Activated CD4-positive, alpha-beta T cell treated with anti-CD3 and anti-CD28 coated beads, Interleukin-2, amount 10 ng/mL, durations not matched to agents 24 days and 14 days (primary cell): ENCODE data around the gene CCNG2. TPM values are rescaled to one million over a fixed set of nuclear protein-coding genes. Genes with fewer than 3 reads are reported as not detected.
A peak's percentile ranks its signal among the peaks of the same experiment; 100 is the strongest.

Experiments used
- DNase-seq: peaks from one replicate; pipeline ENCODE4 v3.0.0; 2022
- H3K27ac Mint-ChIP-seq: one replicate; pipeline ENCODE4 v1.8.0; 2022; ENCODE audit warnings: mild to moderate bottlenecking, mixed read lengths
- H3K27me3 Mint-ChIP-seq: one replicate; pipeline ENCODE4 v1.8.0; 2022; ENCODE audit warnings: mixed read lengths
- H3K36me3 Mint-ChIP-seq: one replicate; pipeline ENCODE4 v1.8.0; 2022; ENCODE audit warnings: low read depth, mild to moderate bottlenecking, mixed read lengths
- H3K4me1 Mint-ChIP-seq: one replicate; pipeline ENCODE4 v1.8.0; 2021; ENCODE audit warnings: mixed read lengths
- H3K4me3 Mint-ChIP-seq: one replicate; pipeline ENCODE4 v1.8.0; 2022; ENCODE audit warnings: mild to moderate bottlenecking, moderate library complexity, mixed read lengths
- H3K9me3 Mint-ChIP-seq: one replicate; pipeline ENCODE4 v1.8.0; 2021; ENCODE audit warnings: mixed read lengths
- intact Hi-C: fragments of 100-400 bp; cut with micrococcal nuclease; formaldehyde crosslinking; loops from one replicate; pipeline ENCODE4 v1.15.1; 2023
- total RNA-seq: library from RNA; stranded (reverse); gene quantifications from 2 replicates; pipeline ENCODE4 v1.2.3, GENCODE V29; 2022

Gene CCNG2
- total RNA-seq, 1 donor from 2014 or later = 11.1 TPM

GRCh38 chr4:77154761-77155499 is 2.1 kb upstream of the CCNG2 start:
- intact Hi-C loops = loop anchor here (5.0 kb wide), 1 partner anchor 1008 kb away; the partner anchor contains the start of gene NUP54
- Mint-ChIP-seq H3K27me3 (peaks cover 6% of the 10 kb centered on the region), H3K9me3 (no peaks in the 10 kb centered on the region), H3K4me1 (peaks cover 32% of the 10 kb centered on the region), H3K27ac (no peak overlapping the region), H3K36me3 (peaks cover 5% of the 10 kb centered on the region), H3K4me3 (no peak overlapping the region)
- DNase-seq = no peak

- peaks cover 11% of the 10 kb centered on the region for H3K36me3 Mint-ChIP-seq
- peaks cover 34% of the 10 kb centered on the region for H3K4me1 Mint-ChIP-seq
- H3K9me3 Mint-ChIP-seq = no peaks in the 10 kb centered on the region
- H3K4me3 Mint-ChIP-seq = peak overlapping the region; percentile 100
- no peak for DNase-seq
- H3K27me3 Mint-ChIP-seq = peaks cover 3% of the 10 kb centered on the region
- peak overlapping the region; percentile 99 for H3K27ac Mint-ChIP-seq
- intact Hi-C loops = loop anchor here (1.0 to 5.0 kb wide), 2 partner anchors 80 to 1009 kb away; partner anchors contain the start of gene NUP54
Measured at GRCh38 chr4:77155631-77156452, 1.2 kb upstream of the CCNG2 start.

DNA sequence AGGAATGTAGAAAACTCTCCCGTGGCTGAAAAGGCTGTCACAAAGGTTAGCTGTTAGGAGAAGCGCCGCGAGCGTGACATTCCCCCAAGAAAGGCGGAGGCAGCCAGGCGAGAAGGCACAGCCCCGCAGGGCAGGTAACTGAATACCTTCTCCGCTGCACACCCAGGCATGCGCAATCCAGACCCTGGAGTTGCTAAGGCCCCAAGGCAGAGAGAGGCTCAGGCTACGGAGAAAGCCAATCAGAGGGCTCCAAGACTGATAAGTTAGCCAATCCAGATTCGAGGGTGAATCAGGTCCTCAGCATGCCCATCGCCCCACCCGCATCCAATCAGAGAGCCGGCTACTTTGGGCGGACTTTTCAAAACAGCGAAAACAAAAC is 485 bp upstream of the CCNG2 start:
- Mint-ChIP-seq H3K27me3 (peaks cover 3% of the 10 kb centered on the region), H3K9me3 (no peaks in the 10 kb centered on the region), H3K4me1 (peaks cover 34% of the 10 kb centered on the region), H3K36me3 (peaks cover 12% of the 10 kb centered on the region), H3K27ac (peak overlapping the region; percentile 99), H3K4me3 (peak overlapping the region; percentile 100)
- intact Hi-C loops = loop anchor here (1.0 to 5.0 kb wide), 2 partner anchors 80 to 1009 kb away; partner anchors contain the start of gene NUP54
- peak; percentile 99 for DNase-seq

GRCh38 chr4:77157859-77158486 is 966 bp downstream of the CCNG2 start:
- intact Hi-C loops = loop anchor here (1.0 to 5.0 kb wide), 3 partner anchors 45 to 1011 kb away; partner anchors contain the start of gene NUP54
- DNase-seq = peak; percentile 92
- H3K4me1 Mint-ChIP-seq = peaks cover 37% of the 10 kb centered on the region
- peaks cover 23% of the 10 kb centered on the region for H3K36me3 Mint-ChIP-seq
- H3K9me3 Mint-ChIP-seq = no peaks in the 10 kb centered on the region
- peak overlapping the region; percentile 100 for H3K4me3 Mint-ChIP-seq
- H3K27ac Mint-ChIP-seq = peak overlapping the region; percentile 64
- peaks cover 3% of the 10 kb centered on the region for H3K27me3 Mint-ChIP-seq

DNA sequence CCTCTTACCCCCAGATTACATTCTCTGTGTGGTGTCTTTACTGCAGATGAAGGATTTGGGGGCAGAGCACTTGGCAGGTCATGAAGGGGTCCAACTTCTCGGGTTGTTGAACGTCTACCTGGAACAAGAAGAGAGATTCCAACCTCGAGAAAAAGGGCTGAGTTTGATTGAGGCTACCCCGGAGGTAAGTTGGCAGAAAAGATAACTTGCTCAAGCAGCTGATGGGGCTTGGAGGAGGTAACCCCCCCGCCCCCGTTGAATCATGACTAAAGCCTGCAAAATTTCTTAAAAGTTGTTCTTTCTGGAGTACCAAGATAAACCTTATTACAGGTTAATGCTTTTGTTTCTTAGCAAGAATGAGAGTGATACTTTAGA is 1.5 kb downstream of the CCNG2 start:
- no peak for DNase-seq
- intact Hi-C loops = loop anchor here (1.0 to 5.0 kb wide), 3 partner anchors 44 to 1011 kb away; partner anchors contain the start of gene NUP54
- Mint-ChIP-seq H3K27ac (peak overlapping the region; percentile 64), H3K4me3 (peak overlapping the region; percentile 100), H3K4me1 (peaks cover 42% of the 10 kb centered on the region), H3K27me3 (peaks cover 3% of the 10 kb centered on the region), H3K9me3 (no peaks in the 10 kb centered on the region), H3K36me3 (peaks cover 28% of the 10 kb centered on the region)

- DNase-seq = no peak
- H3K27me3 Mint-ChIP-seq = peaks cover 3% of the 10 kb centered on the region
- no peaks in the 10 kb centered on the region for H3K9me3 Mint-ChIP-seq
- peaks cover 41% of the 10 kb centered on the region for H3K4me1 Mint-ChIP-seq
- intact Hi-C loops = loop anchor here (2.0 to 5.0 kb wide), 2 partner anchors 43 to 1013 kb away; partner anchors contain the start of gene NUP54
- H3K27ac Mint-ChIP-seq = no peak overlapping the region
- peaks cover 37% of the 10 kb centered on the region for H3K36me3 Mint-ChIP-seq
- no peak overlapping the region for H3K4me3 Mint-ChIP-seq
Measured at GRCh38 chr4:77159806-77160205, 2.8 kb downstream of the CCNG2 start.

GRCh38 chr4:77163641-77164040 is 6.6 kb downstream of the CCNG2 start:
- no peak for DNase-seq
- Mint-ChIP-seq H3K4me3 (no peak overlapping the region), H3K4me1 (peaks cover 21% of the 10 kb centered on the region), H3K36me3 (peaks cover 48% of the 10 kb centered on the region), H3K27ac (no peak overlapping the region), H3K9me3 (no peaks in the 10 kb centered on the region), H3K27me3 (no peaks in the 10 kb centered on the region)
- intact Hi-C loops = no loop called here

GRCh38 chr4:77167173-77167572 is 10.2 kb downstream of the CCNG2 start:
- H3K27me3 Mint-ChIP-seq = no peaks in the 10 kb centered on the region
- peaks cover 8% of the 10 kb centered on the region for H3K4me1 Mint-ChIP-seq
- DNase-seq = no peak
- intact Hi-C loops = no loop called here
- no peak overlapping the region for H3K4me3 Mint-ChIP-seq
- H3K27ac Mint-ChIP-seq = no peak overlapping the region
- peaks cover 52% of the 10 kb centered on the region for H3K36me3 Mint-ChIP-seq
- no peaks in the 10 kb centered on the region for H3K9me3 Mint-ChIP-seq

GRCh38 chr4:77167866-77168265 is 10.9 kb downstream of the CCNG2 start:
- Mint-ChIP-seq H3K27ac (no peak overlapping the region), H3K9me3 (no peaks in the 10 kb centered on the region), H3K27me3 (no peaks in the 10 kb centered on the region), H3K36me3 (peaks cover 49% of the 10 kb centered on the region), H3K4me3 (no peak overlapping the region), H3K4me1 (peaks cover 6% of the 10 kb centered on the region)
- intact Hi-C loops = no loop called here
- DNase-seq = no peak

- intact Hi-C loops = no loop called here
- DNase-seq = no peak
- no peak overlapping the region for H3K27ac Mint-ChIP-seq
- no peaks in the 10 kb centered on the region for H3K4me1 Mint-ChIP-seq
- no peaks in the 10 kb centered on the region for H3K27me3 Mint-ChIP-seq
- H3K4me3 Mint-ChIP-seq = no peak overlapping the region
- H3K36me3 Mint-ChIP-seq = peaks cover 35% of the 10 kb centered on the region
- H3K9me3 Mint-ChIP-seq = no peaks in the 10 kb centered on the region
Measured at GRCh38 chr4:77169481-77169880, 12.5 kb downstream of the CCNG2 start.

DNA sequence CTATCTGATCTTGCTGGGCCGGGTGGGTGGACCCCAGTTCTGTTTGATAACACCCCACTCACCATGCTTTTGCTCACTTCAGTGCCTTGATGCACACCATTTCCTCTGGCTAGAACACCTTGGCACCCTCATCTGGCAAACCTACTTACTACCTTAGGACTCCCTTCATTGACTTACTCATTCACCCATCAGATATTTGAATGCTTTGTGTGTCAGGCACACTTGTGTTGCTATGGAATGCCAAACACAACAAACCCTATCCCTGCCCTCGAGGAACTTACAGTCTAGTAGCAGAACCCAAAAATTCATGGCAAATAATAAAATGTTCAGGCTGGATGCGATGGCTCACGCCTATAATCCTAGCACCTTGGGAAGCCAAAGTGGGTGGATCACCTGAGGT is 13.9 kb downstream of the CCNG2 start:
- intact Hi-C loops = no loop called here
- H3K9me3 Mint-ChIP-seq = no peaks in the 10 kb centered on the region
- peaks cover 7% of the 10 kb centered on the region for H3K27me3 Mint-ChIP-seq
- no peak for DNase-seq
- H3K27ac Mint-ChIP-seq = no peak overlapping the region
- H3K4me3 Mint-ChIP-seq = no peak overlapping the region
- H3K36me3 Mint-ChIP-seq = peaks cover 28% of the 10 kb centered on the region
- H3K4me1 Mint-ChIP-seq = no peaks in the 10 kb centered on the region

- no peak for DNase-seq
- peaks cover 16% of the 10 kb centered on the region for H3K27me3 Mint-ChIP-seq
- no peak overlapping the region for H3K4me3 Mint-ChIP-seq
- no peak overlapping the region for H3K27ac Mint-ChIP-seq
- no peaks in the 10 kb centered on the region for H3K4me1 Mint-ChIP-seq
- intact Hi-C loops = no loop called here
- H3K9me3 Mint-ChIP-seq = no peaks in the 10 kb centered on the region
- H3K36me3 Mint-ChIP-seq = peaks cover 25% of the 10 kb centered on the region
Measured at GRCh38 chr4:77172336-77172735, 15.3 kb downstream of the CCNG2 start.

- no peak for DNase-seq
- no peak overlapping the region for H3K4me3 Mint-ChIP-seq
- no peak overlapping the region for H3K27ac Mint-ChIP-seq
- no peaks in the 10 kb centered on the region for H3K4me1 Mint-ChIP-seq
- peaks cover 11% of the 10 kb centered on the region for H3K36me3 Mint-ChIP-seq
- H3K27me3 Mint-ChIP-seq = peaks cover 20% of the 10 kb centered on the region
- intact Hi-C loops = no loop called here
- no peaks in the 10 kb centered on the region for H3K9me3 Mint-ChIP-seq
Measured at GRCh38 chr4:77174426-77174825, 17.4 kb downstream of the CCNG2 start.
